ENCODE results near the gene ACAP1.

The ACAP1 gene

DNA sequence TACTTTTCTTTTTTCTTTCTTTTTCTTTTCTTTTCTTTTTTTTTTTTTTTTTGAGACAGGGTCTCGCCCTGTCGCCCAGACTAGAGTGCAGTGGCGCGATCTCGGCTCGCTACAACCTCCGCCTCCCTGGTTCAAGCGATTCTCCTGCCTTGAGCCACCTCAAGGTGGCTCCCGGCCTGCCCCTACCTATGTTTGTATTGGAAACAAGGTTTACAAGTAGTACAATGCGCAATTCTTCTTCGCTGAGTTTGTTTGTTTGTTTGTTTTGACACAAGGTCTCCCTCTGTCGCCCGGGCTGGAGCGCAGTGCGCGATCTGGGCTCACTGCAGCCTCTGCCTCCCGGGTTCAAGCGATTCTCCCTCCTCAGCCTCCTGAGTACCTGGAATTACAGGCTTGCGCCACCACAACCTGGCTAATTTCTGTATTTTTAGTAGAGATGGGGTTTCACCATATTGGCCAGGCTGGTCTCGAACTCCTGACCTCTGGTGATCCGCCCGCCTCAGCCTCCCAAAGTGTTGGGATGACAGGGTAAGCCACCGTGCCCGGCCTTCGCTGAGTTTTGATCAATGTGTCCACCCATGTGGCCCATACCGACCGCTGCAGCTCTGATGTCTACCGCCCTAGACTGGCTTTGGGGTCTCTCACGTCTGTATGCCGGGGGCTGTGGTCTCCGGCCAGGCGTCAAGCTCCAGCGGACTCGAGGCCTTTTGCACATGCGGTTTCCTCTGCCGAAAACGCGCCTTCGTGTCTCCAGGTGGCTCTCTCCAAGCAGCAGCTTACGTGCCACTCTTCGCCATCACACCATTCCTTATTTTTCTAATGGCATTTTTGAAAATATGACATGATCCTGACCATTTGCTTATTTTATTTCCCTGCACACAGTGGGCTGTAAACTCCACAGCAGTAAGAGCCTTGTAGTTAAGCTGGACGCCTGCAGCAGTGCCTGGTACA lies 40.8 kb upstream of the ACAP1 start:
- no peak for TF ChIP-seq BACH2 (CRISPR knock-in tag; IDR thresholded peaks at IDR 0.05; ENCODE audit: borderline replicate concordance)
- TF ChIP-seq ZNF565 (CRISPR knock-in tag; conservative IDR thresholded peaks at IDR 0.05; ENCODE audit: low read depth) = no peak
- TF ChIP-seq GLIS3 (CRISPR knock-in tag; IDR thresholded peaks at IDR 0.05) = no peak
- no peak for TF ChIP-seq PATZ1 (CRISPR knock-in tag; IDR thresholded peaks at IDR 0.05; ENCODE audit: borderline replicate concordance)
- TF ChIP-seq TOX (CRISPR knock-in tag; IDR thresholded peaks at IDR 0.05; ENCODE audit: borderline replicate concordance) = no peak
- TF ChIP-seq OSR1 (CRISPR knock-in tag; IDR thresholded peaks at IDR 0.05) = no peak
- no peak for TF ChIP-seq CSDC2 (CRISPR knock-in tag; IDR thresholded peaks at IDR 0.05)
- TF ChIP-seq ZNF70 (CRISPR knock-in tag; IDR thresholded peaks at IDR 0.05) = no peak
- no peak for TF ChIP-seq CSRNP3 (CRISPR knock-in tag; IDR thresholded peaks at IDR 0.05)
- TF ChIP-seq ZFP3 (CRISPR knock-in tag; IDR thresholded peaks at IDR 0.05) = no peak
- TF ChIP-seq PPARA (CRISPR knock-in tag; IDR thresholded peaks at IDR 0.05; ENCODE audit: borderline replicate concordance) = no peak
- no peak for TF ChIP-seq SNAI2 (CRISPR knock-in tag; IDR thresholded peaks at IDR 0.05)
- TF ChIP-seq ISL1 (CRISPR knock-in tag; IDR thresholded peaks at IDR 0.05) = no peak
- no peak for TF ChIP-seq ZNF8 (CRISPR knock-in tag; IDR thresholded peaks at IDR 0.05)
- TF ChIP-seq ARNTL (CRISPR knock-in tag; IDR thresholded peaks at IDR 0.05; ENCODE audit: borderline replicate concordance, low read depth) = no peak
- TF ChIP-seq TCF4 (CRISPR knock-in tag; IDR thresholded peaks at IDR 0.05; ENCODE audit: borderline replicate concordance) = no peak
- TF ChIP-seq RARB (CRISPR knock-in tag; IDR thresholded peaks at IDR 0.05) = no peak
- ATAC-seq = no peak

GRCh38 chr17:7296189-7296861 lies 40.0 kb upstream of the ACAP1 start:
- peak; percentile 92 for ATAC-seq
- no peak for TF ChIP-seq PPARA (CRISPR knock-in tag; IDR thresholded peaks at IDR 0.05; ENCODE audit: borderline replicate concordance)
- no peak for TF ChIP-seq TCF4 (CRISPR knock-in tag; IDR thresholded peaks at IDR 0.05; ENCODE audit: borderline replicate concordance)
- TF ChIP-seq, protein P1, sequence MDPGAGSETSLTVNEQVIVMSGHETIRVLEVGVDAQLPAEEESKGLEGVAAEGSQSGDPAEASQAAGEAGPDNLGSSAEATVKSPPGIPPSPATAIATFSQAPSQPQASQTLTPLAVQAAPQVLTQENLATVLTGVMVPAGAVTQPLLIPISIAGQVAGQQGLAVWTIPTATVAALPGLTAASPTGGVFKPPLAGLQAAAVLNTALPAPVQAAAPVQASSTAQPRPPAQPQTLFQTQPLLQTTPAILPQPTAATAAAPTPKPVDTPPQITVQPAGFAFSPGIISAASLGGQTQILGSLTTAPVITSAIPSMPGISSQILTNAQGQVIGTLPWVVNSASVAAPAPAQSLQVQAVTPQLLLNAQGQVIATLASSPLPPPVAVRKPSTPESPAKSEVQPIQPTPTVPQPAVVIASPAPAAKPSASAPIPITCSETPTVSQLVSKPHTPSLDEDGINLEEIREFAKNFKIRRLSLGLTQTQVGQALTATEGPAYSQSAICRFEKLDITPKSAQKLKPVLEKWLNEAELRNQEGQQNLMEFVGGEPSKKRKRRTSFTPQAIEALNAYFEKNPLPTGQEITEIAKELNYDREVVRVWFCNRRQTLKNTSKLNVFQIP (CRISPR knock-in tag; IDR thresholded peaks at IDR 0.05; ENCODE audit: borderline replicate concordance, low read depth) = no peak
- no peak for TF ChIP-seq ARNTL (CRISPR knock-in tag; IDR thresholded peaks at IDR 0.05; ENCODE audit: borderline replicate concordance, low read depth)
- no peak for TF ChIP-seq ZNF70 (CRISPR knock-in tag; IDR thresholded peaks at IDR 0.05)
- no peak for TF ChIP-seq GLIS3 (CRISPR knock-in tag; IDR thresholded peaks at IDR 0.05)
- TF ChIP-seq ZFP3 (CRISPR knock-in tag; IDR thresholded peaks at IDR 0.05) = no peak
- TF ChIP-seq, protein P2, sequence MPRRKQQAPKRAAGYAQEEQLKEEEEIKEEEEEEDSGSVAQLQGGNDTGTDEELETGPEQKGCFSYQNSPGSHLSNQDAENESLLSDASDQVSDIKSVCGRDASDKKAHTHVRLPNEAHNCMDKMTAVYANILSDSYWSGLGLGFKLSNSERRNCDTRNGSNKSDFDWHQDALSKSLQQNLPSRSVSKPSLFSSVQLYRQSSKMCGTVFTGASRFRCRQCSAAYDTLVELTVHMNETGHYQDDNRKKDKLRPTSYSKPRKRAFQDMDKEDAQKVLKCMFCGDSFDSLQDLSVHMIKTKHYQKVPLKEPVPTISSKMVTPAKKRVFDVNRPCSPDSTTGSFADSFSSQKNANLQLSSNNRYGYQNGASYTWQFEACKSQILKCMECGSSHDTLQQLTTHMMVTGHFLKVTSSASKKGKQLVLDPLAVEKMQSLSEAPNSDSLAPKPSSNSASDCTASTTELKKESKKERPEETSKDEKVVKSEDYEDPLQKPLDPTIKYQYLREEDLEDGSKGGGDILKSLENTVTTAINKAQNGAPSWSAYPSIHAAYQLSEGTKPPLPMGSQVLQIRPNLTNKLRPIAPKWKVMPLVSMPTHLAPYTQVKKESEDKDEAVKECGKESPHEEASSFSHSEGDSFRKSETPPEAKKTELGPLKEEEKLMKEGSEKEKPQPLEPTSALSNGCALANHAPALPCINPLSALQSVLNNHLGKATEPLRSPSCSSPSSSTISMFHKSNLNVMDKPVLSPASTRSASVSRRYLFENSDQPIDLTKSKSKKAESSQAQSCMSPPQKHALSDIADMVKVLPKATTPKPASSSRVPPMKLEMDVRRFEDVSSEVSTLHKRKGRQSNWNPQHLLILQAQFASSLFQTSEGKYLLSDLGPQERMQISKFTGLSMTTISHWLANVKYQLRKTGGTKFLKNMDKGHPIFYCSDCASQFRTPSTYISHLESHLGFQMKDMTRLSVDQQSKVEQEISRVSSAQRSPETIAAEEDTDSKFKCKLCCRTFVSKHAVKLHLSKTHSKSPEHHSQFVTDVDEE (CRISPR knock-in tag; IDR thresholded peaks at IDR 0.05) = no peak
- no peak for TF ChIP-seq TOX (CRISPR knock-in tag; IDR thresholded peaks at IDR 0.05; ENCODE audit: borderline replicate concordance)
- TF ChIP-seq CREB5 (CRISPR knock-in tag; IDR thresholded peaks at IDR 0.05; ENCODE audit: low read depth) = no peak
- no peak for TF ChIP-seq ZNF565 (CRISPR knock-in tag; conservative IDR thresholded peaks at IDR 0.05; ENCODE audit: low read depth)
- no peak for TF ChIP-seq RARB (CRISPR knock-in tag; IDR thresholded peaks at IDR 0.05)
- no peak for TF ChIP-seq ZFP30 (CRISPR knock-in tag; IDR thresholded peaks at IDR 0.05)
- no peak for TF ChIP-seq ESRRG (CRISPR knock-in tag; IDR thresholded peaks at IDR 0.05)
- TF ChIP-seq PATZ1 (CRISPR knock-in tag; IDR thresholded peaks at IDR 0.05; ENCODE audit: borderline replicate concordance) = no peak
- TF ChIP-seq ZC3H10 (CRISPR knock-in tag; IDR thresholded peaks at IDR 0.05) = no peak
- no peak for TF ChIP-seq SNAI2 (CRISPR knock-in tag; IDR thresholded peaks at IDR 0.05)

Measured in SK-N-SH treated with all-trans-retinoic acid at 6 μM for 48 hours (cell line).